Spleen (tissue), 11 donors: ENCODE results near the gene HBD. TPM values are rescaled to one million over a fixed set of nuclear protein-coding genes. Genes with fewer than 3 reads are reported as not detected.

Experiments
- DNase-seq: peaks from one replicate; pipeline ENCODE4 v3.0.0-alpha.2; 2020
- H3K27ac ChIP-seq, 8 donors: fragments of 200-600 bp; sonication (generic) in 7 of 8; 1 replicate in 4 of 8; 2 replicates in 4 of 8; pipeline versions ENCODE4 v1.5.0 to v1.8.0; 2016 to 2021; ENCODE audit warnings: inconsistent platforms in 4 of 8, mild to moderate bottlenecking in 4 of 8, moderate library complexity in 1 of 8
- H3K27me3 ChIP-seq, 7 donors: fragments of 200-600 bp; sonication (generic) in 6 of 7; replicated peaks in 1 of 7; 1 replicate in 4 of 7; 2 replicates in 3 of 7; pipeline versions ENCODE4 v1.5.0 to v1.8.0; 2016 to 2021; ENCODE audit warnings: inconsistent platforms in 3 of 7, mild to moderate bottlenecking in 1 of 7
- H3K36me3 ChIP-seq, 6 donors: fragments of 200-600 bp; sonication (generic) in 5 of 6; 1 replicate in 4 of 6; 2 replicates in 2 of 6; pipeline versions ENCODE4 v1.5.0 to v1.8.0; 2016 to 2021; ENCODE audit warnings: inconsistent platforms in 2 of 6
- H3K4me1 ChIP-seq, 6 donors: fragments of 200-600 bp; sonication (generic) in 5 of 6; 1 replicate in 3 of 6; 2 replicates in 3 of 6; pipeline versions ENCODE4 v1.5.0 to v1.8.0; 2016 to 2021; ENCODE audit warnings: inconsistent platforms in 3 of 6
- H3K4me3 ChIP-seq, 8 donors: fragments of 200-600 bp; sonication (generic) in 7 of 8; 1 replicate in 4 of 8; 2 replicates in 4 of 8; pipeline versions ENCODE4 v1.5.0 to v1.8.0; 2016 to 2021; ENCODE audit warnings: inconsistent platforms in 4 of 8, mild to moderate bottlenecking in 4 of 8, moderate library complexity in 2 of 8
- H3K9me3 ChIP-seq, 8 donors: fragments of 200-600 bp; sonication (generic) in 7 of 8; 1 replicate in 4 of 8; 2 replicates in 4 of 8; pipeline versions ENCODE4 v1.5.0 to v1.8.0; 2016 to 2021; ENCODE audit warnings: inconsistent platforms in 4 of 8
- CTCF ChIP-seq, 11 experiments: fragments of 200-600 bp in 7 of 11; fragments of 450-650 bp in 4 of 11; sonication (generic) in 4 of 11; IDR thresholded peaks in 8 of 11; conservative IDR thresholded peaks in 3 of 11; 1 replicate in 7 of 11; 2 replicates in 4 of 11; pipeline versions ENCODE4 v1.4.0 to v1.8.0; 2016 to 2021; ENCODE audit warnings: antibody characterized with exemption in 11 of 11, inconsistent platforms in 4 of 11, mild to moderate bottlenecking in 1 of 11
- POLR2A ChIP-seq, 3 donors: fragments of 450-650 bp; IDR thresholded peaks; one replicate each; pipeline ENCODE4 v1.5.1; 2017; ENCODE audit warnings: antibody characterized with exemption in 3 of 3, mild to moderate bottlenecking in 1 of 3
- POLR2AphosphoS5 ChIP-seq, 3 donors: sonication (generic); formaldehyde crosslinking; IDR thresholded peaks; one replicate each; pipeline ENCODE4 v1.5.1; 2017; ENCODE audit warnings: antibody characterized with exemption in 3 of 3
- WGBS, 5 donors: extraction: QIAGEN DNeasy Blood & Tissue Kit in 3 of 5; methylation state at CpG; one replicate each; pipeline versions ENCODE4 v1.1.5 to v1.1.7; 2013 to 2018; 5-methylcytosine and 5-hydroxymethylcytosine counted together
- intact Hi-C: fragments of 100-400 bp; cut with DNase I; formaldehyde crosslinking; loops from one replicate; pipeline ENCODE4 v1.15.0; 2023; ENCODE audit warnings: low total_unique reads
- polyA plus RNA-seq, 3 donors: library from polyadenylated mRNA; stranded (reverse); fragments of 200-250 nt; gene quantifications; one replicate each; pipeline ENCODE4 v1.2.1, GENCODE V29; 2013
- total RNA-seq, 7 donors: library from RNA; depleted of rRNA in 3 of 7; stranded (reverse); fragments of >200 nt in 3 of 7; fragmentation: NEBNext Ultra II Directional in 4 of 7; extraction: Animal tissue kit (Norgen Biotek cat#: 25700) in 4 of 7; gene quantifications; one replicate each; pipeline versions ENCODE4 v1.1.0 to v1.2.1, GENCODE V29; 2016 to 2021
- donor health status: healthy with polysubstance abuse.
- donor health status: DM: no; HTN: no; CAD: no; lungs with moderate emphysema.
- donor health status: DM: no; HTN: no; CAD: no.
- donor health status: Bipolar disorder and iron deficiency.
- donor health status: healthy.
- donor health status: DM: no; HTN: no; CAD: no.
- donor health status: DM: yes; HTN: yes; CAD: no.

HBD gene
- total and polyA plus RNA-seq, 10 donors, result 1.0 to 327 (median 10.6) TPM

GRCh38 chr11:5235364-5236095 lies 1.2 kb upstream of the HBD start:
- Histone ChIP-seq H3K4me1 (no peaks in the 10 kb centered on the region), H3K9me3 (no peaks in the 10 kb centered on the region), H3K27ac (no peak overlapping the region), H3K4me3 (no peak overlapping the region), H3K27me3 (no peaks in the 10 kb centered on the region), H3K36me3 (no peaks in the 10 kb centered on the region)
- TF ChIP-seq POLR2A (IDR thresholded peaks at IDR 0.05) (no peak), CTCF (IDR thresholded peaks at IDR 0.05 in 8 of 11, conservative IDR thresholded peaks at IDR 0.05 in 3 of 11) (no peak), POLR2AphosphoS5 (IDR thresholded peaks at IDR 0.05) (no peak)
- intact Hi-C loops, result no loop called here
- 85 to 90% (median 86%) methylated on average over 5 of the region's 5 CpGs for WGBS, 5 donors
- no peak for DNase-seq

GRCh38 chr11:5233307-5233706 lies 976 bp downstream of the HBD start:
- intact Hi-C loops, result no loop called here
- Histone ChIP-seq H3K27me3 (no peaks in the 10 kb centered on the region), H3K4me3 (no peak overlapping the region), H3K4me1 (no peaks in the 10 kb centered on the region), H3K36me3 (no peaks in the 10 kb centered on the region), H3K9me3 (no peaks in the 10 kb centered on the region), H3K27ac (no peak overlapping the region)
- 65 to 83% (median 79%) methylated on average over 1 of the region's 1 CpG for WGBS, 5 donors
- no peak for DNase-seq
- no peak for TF ChIP-seq CTCF (IDR thresholded peaks at IDR 0.05 in 8 of 11, conservative IDR thresholded peaks at IDR 0.05 in 3 of 11)
- TF ChIP-seq POLR2AphosphoS5 (IDR thresholded peaks at IDR 0.05), result no peak
- TF ChIP-seq POLR2A (IDR thresholded peaks at IDR 0.05), result no peak

- H3K27me3 ChIP-seq, result no peaks in the 10 kb centered on the region
- H3K4me3 ChIP-seq, result no peak overlapping the region
- DNase-seq, result no peak
- WGBS, 5 donors, result 89 to 100% (median 96%) methylated on average over 2 of the region's 2 CpGs
- H3K9me3 ChIP-seq, result no peaks in the 10 kb centered on the region
- TF ChIP-seq POLR2A (IDR thresholded peaks at IDR 0.05) (no peak), POLR2AphosphoS5 (IDR thresholded peaks at IDR 0.05) (no peak), CTCF (IDR thresholded peaks at IDR 0.05 in 8 of 11, conservative IDR thresholded peaks at IDR 0.05 in 3 of 11) (no peak)
- H3K36me3 ChIP-seq, result no peaks in the 10 kb centered on the region
- H3K4me1 ChIP-seq, result no peaks in the 10 kb centered on the region
- intact Hi-C loops, result no loop called here
- H3K27ac ChIP-seq, result no peak overlapping the region
These were observed 1.5 kb downstream of the HBD start for GRCh38 chr11:5232821-5233220.

GRCh38 chr11:5232176-5232575 lies 2.1 kb downstream of the HBD start:
- no peak for DNase-seq
- H3K27ac ChIP-seq, result no peak overlapping the region
- intact Hi-C loops, result no loop called here
- 56 to 71% (median 63%) methylated on average over 3 of the region's 3 CpGs for WGBS, 5 donors
- no peaks in the 10 kb centered on the region for H3K36me3 ChIP-seq
- TF ChIP-seq POLR2AphosphoS5 (IDR thresholded peaks at IDR 0.05) (no peak), CTCF (IDR thresholded peaks at IDR 0.05 in 8 of 11, conservative IDR thresholded peaks at IDR 0.05 in 3 of 11) (no peak), POLR2A (IDR thresholded peaks at IDR 0.05) (no peak)
- no peak overlapping the region for H3K4me3 ChIP-seq
- H3K4me1 ChIP-seq, result no peaks in the 10 kb centered on the region
- H3K27me3 ChIP-seq, result no peaks in the 10 kb centered on the region
- no peaks in the 10 kb centered on the region for H3K9me3 ChIP-seq
